ENCODE data around the gene SEMA3G.

SEMA3G gene

GRCh38 chr3:52402706-52403270 is 42.1 kb downstream of the SEMA3G start:
- H3K4me3 ChIP-seq (ENCODE audit: low read length, poor library complexity, severe bottlenecking) = no peak overlapping the region
- H3K9me3 ChIP-seq (ENCODE audit: insufficient read depth, low read depth, low read length) = no peaks in the 10 kb centered on the region
- no peak overlapping the region for H2AFZ ChIP-seq (ENCODE audit: low read length)
- peaks cover 31% of the 10 kb centered on the region for H3K79me2 ChIP-seq (ENCODE audit: insufficient read depth, low read length)
- TF ChIP-seq CTCF (conservative IDR thresholded peaks at IDR 0.05; ENCODE audit: low read length) (no peak), EZH2phosphoT487 (IDR thresholded peaks at IDR 0.05; ENCODE audit: borderline replicate concordance) (no peak)
- no peak overlapping the region for H3K9ac ChIP-seq (ENCODE audit: low read depth, low read length, poor library complexity, severe bottlenecking)
- H3K4me1 ChIP-seq (ENCODE audit: insufficient read depth, low read length, poor library complexity, severe bottlenecking) = peaks cover 11% of the 10 kb centered on the region
- H3K36me3 ChIP-seq (ENCODE audit: insufficient read depth, low read length) = peaks cover 63% of the 10 kb centered on the region; the same call in 1 of the 2 replicates
- H3K4me2 ChIP-seq (ENCODE audit: low read depth, low read length, poor library complexity, severe bottlenecking) = no peak overlapping the region
- H3K27me3 ChIP-seq (ENCODE audit: insufficient read depth, low read length, poor library complexity, severe bottlenecking) = no peaks in the 10 kb centered on the region
- H3K9me2 ChIP-seq (replicated peaks; ENCODE audit: low read depth, low read length) = no peaks in the 10 kb centered on the region
- no peaks in the 10 kb centered on the region for H3F3A ChIP-seq (ENCODE audit: low read depth)
- peaks cover 8% of the 10 kb centered on the region for H4K20me1 ChIP-seq (ENCODE audit: insufficient read depth, low read length, poor library complexity, severe bottlenecking)

- Histone ChIP-seq H3F3A (ENCODE audit: low read depth) (no peaks in the 10 kb centered on the region), H3K9me2 (replicated peaks; ENCODE audit: low read depth, low read length) (no peaks in the 10 kb centered on the region), H3K4me3 (ENCODE audit: low read length, poor library complexity, severe bottlenecking) (no peak overlapping the region), H3K36me3 (ENCODE audit: insufficient read depth, low read length) (peaks cover 61% of the 10 kb centered on the region; the same call in 1 of the 2 replicates), H3K9me3 (ENCODE audit: insufficient read depth, low read depth, low read length) (no peaks in the 10 kb centered on the region), H3K79me2 (ENCODE audit: insufficient read depth, low read length) (peaks cover 24% of the 10 kb centered on the region; the same call in 1 of the 2 replicates), H3K4me2 (ENCODE audit: low read depth, low read length, poor library complexity, severe bottlenecking) (no peak overlapping the region), H3K27me3 (ENCODE audit: insufficient read depth, low read length, poor library complexity, severe bottlenecking) (no peaks in the 10 kb centered on the region), H3K4me1 (ENCODE audit: insufficient read depth, low read length, poor library complexity, severe bottlenecking) (peaks cover 8% of the 10 kb centered on the region), H3K9ac (ENCODE audit: low read depth, low read length, poor library complexity, severe bottlenecking) (no peak overlapping the region), H4K20me1 (ENCODE audit: insufficient read depth, low read length, poor library complexity, severe bottlenecking) (peaks cover 8% of the 10 kb centered on the region), H2AFZ (ENCODE audit: low read length) (no peak overlapping the region)
- TF ChIP-seq CTCF (conservative IDR thresholded peaks at IDR 0.05; ENCODE audit: low read length) = no peak
- no peak for TF ChIP-seq EZH2phosphoT487 (IDR thresholded peaks at IDR 0.05; ENCODE audit: borderline replicate concordance)
Observed at GRCh38 chr3:52402101-52402521, 42.8 kb downstream of the SEMA3G start.

- TF ChIP-seq CTCF (conservative IDR thresholded peaks at IDR 0.05; ENCODE audit: low read length) (no peak), EZH2phosphoT487 (IDR thresholded peaks at IDR 0.05; ENCODE audit: borderline replicate concordance) (no peak)
- Histone ChIP-seq H3K4me2 (ENCODE audit: low read depth, low read length, poor library complexity, severe bottlenecking) (no peak overlapping the region), H3F3A (ENCODE audit: low read depth) (no peaks in the 10 kb centered on the region), H4K20me1 (ENCODE audit: insufficient read depth, low read length, poor library complexity, severe bottlenecking) (peaks cover 7% of the 10 kb centered on the region), H3K9ac (ENCODE audit: low read depth, low read length, poor library complexity, severe bottlenecking) (no peak overlapping the region), H3K79me2 (ENCODE audit: insufficient read depth, low read length) (peaks cover 19% of the 10 kb centered on the region; the same call in 1 of the 2 replicates), H3K27me3 (ENCODE audit: insufficient read depth, low read length, poor library complexity, severe bottlenecking) (no peaks in the 10 kb centered on the region), H2AFZ (ENCODE audit: low read length) (no peak overlapping the region), H3K4me1 (ENCODE audit: insufficient read depth, low read length, poor library complexity, severe bottlenecking) (peaks cover 2% of the 10 kb centered on the region), H3K9me2 (replicated peaks; ENCODE audit: low read depth, low read length) (no peaks in the 10 kb centered on the region), H3K4me3 (ENCODE audit: low read length, poor library complexity, severe bottlenecking) (no peak overlapping the region), H3K36me3 (ENCODE audit: insufficient read depth, low read length) (peaks cover 56% of the 10 kb centered on the region; the same call in 1 of the 2 replicates), H3K9me3 (ENCODE audit: insufficient read depth, low read depth, low read length) (no peaks in the 10 kb centered on the region)
Observed at GRCh38 chr3:52401551-52401950, 43.4 kb downstream of the SEMA3G start.

All from Loucy (cell line).